ENCODE data around the gene HEG1.

HEG1 gene

GRCh38 chr3:125033135-125033534 is 22.7 kb downstream of the HEG1 start:
- DNase-seq (ENCODE audit: low read depth): no peak
- no peak overlapping the region for H3K4me3 ChIP-seq (ENCODE audit: low read depth, low read length)
- TF ChIP-seq POLR2A (IDR thresholded peaks at IDR 0.05; ENCODE audit: extremely low read depth, insufficient read length) (no peak), MYC (IDR thresholded peaks at IDR 0.05; ENCODE audit: low read depth, low read length) (no peak), CTCF (IDR thresholded peaks at IDR 0.05; ENCODE audit: low read depth, low read length) (no peak), MAX (IDR thresholded peaks at IDR 0.05; ENCODE audit: low read depth, low read length) (no peak)

- TF ChIP-seq POLR2A (IDR thresholded peaks at IDR 0.05; ENCODE audit: extremely low read depth, insufficient read length) (no peak), MYC (IDR thresholded peaks at IDR 0.05; ENCODE audit: low read depth, low read length) (no peak), MAX (IDR thresholded peaks at IDR 0.05; ENCODE audit: low read depth, low read length) (no peak), CTCF (IDR thresholded peaks at IDR 0.05; ENCODE audit: low read depth, low read length) (no peak)
- H3K4me3 ChIP-seq (ENCODE audit: low read depth, low read length): no peak overlapping the region
- DNase-seq (ENCODE audit: low read depth): no peak
Measured at GRCh38 chr3:125032683-125033082, 23.1 kb downstream of the HEG1 start.

- no peak overlapping the region for H3K4me3 ChIP-seq (ENCODE audit: low read depth, low read length)
- no peak for TF ChIP-seq POLR2A (IDR thresholded peaks at IDR 0.05; ENCODE audit: extremely low read depth, insufficient read length)
- TF ChIP-seq MYC (IDR thresholded peaks at IDR 0.05; ENCODE audit: low read depth, low read length): no peak
- no peak for TF ChIP-seq MAX (IDR thresholded peaks at IDR 0.05; ENCODE audit: low read depth, low read length)
- no peak for TF ChIP-seq CTCF (IDR thresholded peaks at IDR 0.05; ENCODE audit: low read depth, low read length)
- DNase-seq (ENCODE audit: low read depth): no peak
Measured at GRCh38 chr3:125032100-125032643, 23.6 kb downstream of the HEG1 start.

- DNase-seq (ENCODE audit: low read depth): no peak
- H3K4me3 ChIP-seq (ENCODE audit: low read depth, low read length): no peak overlapping the region
- TF ChIP-seq POLR2A (IDR thresholded peaks at IDR 0.05; ENCODE audit: extremely low read depth, insufficient read length): no peak
- TF ChIP-seq MAX (IDR thresholded peaks at IDR 0.05; ENCODE audit: low read depth, low read length): no peak
- TF ChIP-seq CTCF (IDR thresholded peaks at IDR 0.05; ENCODE audit: low read depth, low read length): no peak
- no peak for TF ChIP-seq MYC (IDR thresholded peaks at IDR 0.05; ENCODE audit: low read depth, low read length)
Measured at GRCh38 chr3:125031544-125031943, 24.3 kb downstream of the HEG1 start.

GRCh38 chr3:125028657-125029056 is 27.1 kb downstream of the HEG1 start:
- TF ChIP-seq MYC (IDR thresholded peaks at IDR 0.05; ENCODE audit: low read depth, low read length) (no peak), MAX (IDR thresholded peaks at IDR 0.05; ENCODE audit: low read depth, low read length) (no peak), POLR2A (IDR thresholded peaks at IDR 0.05; ENCODE audit: extremely low read depth, insufficient read length) (no peak), CTCF (IDR thresholded peaks at IDR 0.05; ENCODE audit: low read depth, low read length) (no peak)
- H3K4me3 ChIP-seq (ENCODE audit: low read depth, low read length): no peak overlapping the region
- no peak for DNase-seq (ENCODE audit: low read depth)

All from NB4 (cell line).